GM04504 (cell line): Measurements from ENCODE around the gene SOX15.
"Not testable (repeated sequence)": the region's sequence is repeated elsewhere in the genome, so short reads cannot be mapped to it uniquely, and the experiment has no call there.

Source experiments
- DNase-seq: peaks from one replicate; pipeline ENCODE4 v3.0.0-alpha.2; 2012; ENCODE audit warnings: low read depth

The SOX15 gene

DNA sequence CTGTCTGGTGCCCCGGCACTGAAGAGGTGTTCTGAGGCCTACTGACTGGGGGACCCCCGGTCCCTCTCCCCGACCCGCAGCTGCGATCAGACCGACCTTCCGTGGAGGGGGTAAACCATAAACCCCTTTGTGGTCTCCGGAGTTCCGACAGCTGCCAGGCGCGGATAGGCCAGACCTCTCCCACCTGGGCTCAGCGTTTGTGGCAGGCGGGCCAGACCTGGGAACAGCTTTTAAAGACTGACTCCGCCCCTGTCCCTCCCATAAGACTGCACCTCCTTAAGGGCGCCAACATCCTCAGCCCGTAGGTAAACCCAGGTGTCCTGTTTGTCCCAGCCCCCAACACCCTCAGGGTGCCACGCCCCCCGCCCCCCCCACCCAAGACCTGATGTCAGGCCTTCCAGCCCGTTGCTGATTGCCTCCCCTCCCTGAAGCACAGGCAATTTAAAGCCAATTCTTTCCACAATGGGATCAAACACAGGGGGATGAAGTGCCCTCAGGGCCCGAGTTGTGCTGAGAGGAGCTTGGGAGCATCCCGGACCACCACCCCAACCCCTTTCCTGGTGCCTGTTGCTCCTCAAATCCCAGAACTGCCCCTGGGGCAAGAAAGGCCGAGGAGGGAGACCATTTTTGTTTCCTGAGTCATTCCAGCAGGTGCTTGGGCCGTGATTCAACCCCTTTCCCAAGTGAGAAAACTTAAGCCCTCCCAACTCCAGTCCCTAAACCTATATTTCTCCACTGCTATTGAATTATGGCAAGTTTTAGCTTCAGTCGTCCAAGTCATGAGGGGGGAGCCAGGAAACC is at the start of gene SOX15:
Gene SOX15 (minus strand): TSS at position 204 of the 801 bp plus-strand sequence. CDS start 418 bp downstream, outside the sequence.
- no peak for DNase-seq

- no peak for DNase-seq
These were observed 46.3 kb upstream of the SOX15 start for GRCh38 chr17:7636163-7636562.

- DNase-seq = no peak
These were observed 44.5 kb upstream of the SOX15 start for GRCh38 chr17:7634384-7634783.

GRCh38 chr17:7633093-7633492 is 43.2 kb upstream of the SOX15 start:
- DNase-seq = no peak

DNA sequence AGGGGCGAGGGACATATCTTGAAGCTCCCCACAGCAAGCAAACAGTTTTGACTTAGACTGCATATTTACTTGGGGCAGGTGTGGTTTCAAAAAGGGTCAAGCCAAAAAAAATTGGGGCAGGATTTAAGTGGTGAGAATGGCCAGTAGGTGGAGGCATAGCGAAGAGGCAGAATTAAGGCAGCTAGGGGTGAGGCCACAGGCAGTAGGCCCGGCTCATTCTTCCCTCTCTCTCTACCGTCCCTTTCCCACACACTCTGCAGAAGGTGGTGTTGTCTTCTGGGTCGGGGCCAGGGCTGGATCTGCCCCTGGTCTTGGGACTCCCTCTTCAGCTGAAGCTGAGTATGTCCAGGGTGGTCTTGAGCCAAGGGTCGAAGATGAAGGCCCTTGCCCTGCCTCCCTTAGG is 42.6 kb upstream of the SOX15 start:
- peak; percentile 15 for DNase-seq

DNA sequence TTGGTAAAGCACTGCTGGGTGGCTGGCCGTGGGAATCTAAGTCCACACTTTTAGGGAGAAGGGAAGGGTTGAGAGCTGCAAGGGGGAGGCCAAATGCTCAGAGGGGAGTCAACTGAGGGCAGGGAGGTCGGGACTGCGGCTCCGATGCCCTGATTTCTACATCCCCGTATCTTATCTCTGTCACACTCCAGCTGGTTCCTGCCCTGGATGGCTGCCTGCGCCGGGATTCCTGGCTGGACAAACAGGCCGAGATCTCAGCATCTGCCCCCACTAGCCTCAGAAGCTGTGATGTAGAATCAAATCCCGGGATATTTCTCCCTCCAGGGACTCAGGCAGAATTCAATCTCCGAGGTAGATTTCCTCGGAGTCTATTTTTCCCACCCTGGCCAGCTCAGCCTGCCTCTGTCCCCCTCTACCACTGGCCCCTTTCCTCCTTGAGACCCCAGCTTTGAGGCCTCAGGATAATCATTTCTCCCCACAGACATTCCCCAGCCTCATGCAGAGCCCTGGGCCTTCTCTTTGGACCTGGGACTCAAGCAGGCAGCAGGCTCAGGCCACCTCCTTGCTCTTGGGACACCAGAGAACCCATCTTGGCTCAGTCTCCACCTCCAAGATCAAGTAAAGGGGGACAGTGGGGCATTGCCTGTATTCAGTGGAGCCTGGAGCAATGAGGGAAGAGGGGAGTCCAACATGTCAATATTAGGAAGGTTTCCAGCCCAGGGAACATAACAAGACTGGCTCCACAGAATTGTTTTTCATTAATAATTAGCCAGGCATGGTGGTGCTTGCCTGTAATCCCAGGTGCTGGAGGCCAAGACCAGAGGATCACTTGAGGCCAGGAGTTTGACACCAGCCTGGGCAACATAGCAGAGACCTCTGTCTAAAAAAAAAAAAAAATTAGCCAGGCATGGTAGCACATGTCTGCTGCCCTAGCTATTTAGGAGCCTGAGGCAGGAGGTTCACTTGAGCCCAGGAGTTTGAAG is 41.8 kb upstream of the SOX15 start:
- DNase-seq = no peak

DNA sequence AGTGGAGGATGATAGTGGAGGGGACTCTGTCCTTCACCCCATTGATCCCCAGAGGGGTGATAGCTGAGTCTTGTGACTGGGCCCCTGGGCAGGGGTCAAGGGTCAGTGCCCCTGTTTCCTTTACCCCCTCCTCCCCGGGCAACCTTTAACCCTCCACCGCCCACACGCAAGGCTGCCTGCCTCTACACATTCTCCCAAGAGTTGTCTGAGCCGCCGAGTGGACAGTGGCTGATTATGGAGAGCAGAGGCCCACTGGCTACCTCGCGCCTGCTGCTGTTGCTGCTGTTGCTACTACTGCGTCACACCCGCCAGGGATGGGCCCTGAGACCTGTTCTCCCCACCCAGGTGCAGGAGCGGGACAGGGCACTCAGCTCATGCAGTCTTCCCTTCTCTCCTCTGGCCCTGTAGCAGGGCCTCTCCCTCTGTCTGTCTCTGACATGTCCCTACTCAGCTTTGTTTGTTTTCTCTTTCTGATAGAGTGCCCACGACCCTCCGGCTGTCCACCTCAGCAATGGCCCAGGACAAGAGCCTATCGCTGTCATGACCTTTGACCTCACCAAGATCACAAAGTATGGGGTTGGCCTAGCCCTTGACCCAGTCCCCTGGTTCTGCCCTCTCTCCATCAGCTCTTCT is 40.2 kb upstream of the SOX15 start, which contains the start of gene SHBG:
Gene SHBG (plus strand): TSS at position 197 of the 633 bp plus-strand sequence. CDS start 38 bp downstream, at position 235.
- DNase-seq = no peak

GRCh38 chr17:7627250-7628121 is 37.6 kb upstream of the SOX15 start, which contains the start of gene SAT2:
Gene SAT2, minus strand, starts transcription at chr17:7627821. Its CDS starts 186 bp downstream, at chr17:7627635.
- DNase-seq = peak; percentile 93

DNA sequence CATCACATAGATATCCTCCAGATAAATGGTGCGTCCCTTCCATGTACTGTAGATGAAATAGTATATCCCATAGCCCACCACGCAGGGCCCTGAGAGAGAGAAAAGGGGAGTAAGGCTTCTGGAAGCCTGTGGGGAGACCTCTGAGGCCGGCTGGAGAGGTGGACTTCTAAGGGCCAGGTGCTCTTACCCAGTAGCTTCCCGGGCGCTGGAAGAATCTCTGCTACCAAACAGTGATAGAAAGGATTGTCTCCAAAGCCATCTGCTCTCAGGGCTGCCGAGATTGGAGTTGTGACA is 37.0 kb upstream of the SOX15 start:
- peak; percentile 11 for DNase-seq

- no peak for DNase-seq
These were observed 36.4 kb upstream of the SOX15 start for GRCh38 chr17:7626307-7626706.

DNA sequence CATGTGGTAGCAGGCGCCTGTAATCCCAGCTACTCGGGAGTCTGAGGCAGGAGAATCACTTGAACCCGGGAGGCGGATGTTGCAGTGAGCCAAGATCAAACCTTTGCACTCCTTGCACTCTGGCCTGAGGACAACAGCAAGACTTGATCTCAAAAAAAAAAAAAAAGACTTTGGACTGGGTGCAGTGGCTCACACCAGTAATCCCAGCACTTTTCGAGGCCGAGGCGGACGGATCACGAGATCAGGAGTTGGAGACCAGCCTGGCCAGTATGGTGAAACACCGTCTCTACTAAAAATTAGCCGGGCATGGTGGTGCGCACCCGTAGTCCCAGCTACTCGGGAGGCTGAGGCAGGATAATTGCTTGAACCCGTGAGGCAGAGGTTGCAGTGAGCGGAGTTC is 35.9 kb upstream of the SOX15 start:
- not testable (repeated sequence) for DNase-seq

DNA sequence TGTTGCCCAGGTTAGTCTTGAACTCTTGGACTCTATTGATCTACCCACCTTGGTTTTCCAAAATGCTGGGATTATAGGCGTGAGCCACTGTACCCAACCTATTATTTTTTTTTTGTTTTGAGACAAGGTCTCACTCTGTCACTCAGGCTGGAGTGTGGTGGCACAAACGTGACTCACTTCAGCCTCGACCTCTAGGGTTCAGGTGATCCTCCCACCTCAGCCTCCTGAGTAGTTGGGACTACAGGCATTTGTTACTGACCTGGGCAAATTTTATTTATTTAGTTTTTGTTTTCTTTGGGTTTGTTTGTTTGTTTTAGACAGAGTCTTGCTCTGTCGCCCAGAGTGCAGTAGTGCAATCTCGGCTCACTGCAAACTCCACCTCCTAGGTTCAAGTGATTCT is 33.8 kb upstream of the SOX15 start:
- DNase-seq = no peak

DNA sequence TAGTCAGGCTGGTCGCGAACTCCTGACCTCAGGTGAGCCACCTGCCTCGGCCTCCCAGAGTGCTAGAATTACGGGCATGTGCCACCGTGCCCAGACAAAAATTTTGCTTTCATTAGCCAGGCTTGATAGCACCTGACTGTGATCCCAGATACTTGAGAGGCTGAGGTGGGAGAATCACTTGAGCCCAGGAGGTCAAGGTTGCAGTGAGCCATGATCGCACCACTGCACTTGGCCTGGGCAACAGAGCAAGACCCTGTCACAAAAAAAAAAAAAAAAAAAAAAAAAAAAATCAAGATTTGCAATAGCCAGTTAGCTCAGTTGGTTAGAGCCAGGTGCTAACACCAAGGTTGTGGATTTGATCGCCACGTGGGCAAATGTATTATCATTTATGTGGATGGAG is 30.9 kb upstream of the SOX15 start:
- no peak for DNase-seq

DNA sequence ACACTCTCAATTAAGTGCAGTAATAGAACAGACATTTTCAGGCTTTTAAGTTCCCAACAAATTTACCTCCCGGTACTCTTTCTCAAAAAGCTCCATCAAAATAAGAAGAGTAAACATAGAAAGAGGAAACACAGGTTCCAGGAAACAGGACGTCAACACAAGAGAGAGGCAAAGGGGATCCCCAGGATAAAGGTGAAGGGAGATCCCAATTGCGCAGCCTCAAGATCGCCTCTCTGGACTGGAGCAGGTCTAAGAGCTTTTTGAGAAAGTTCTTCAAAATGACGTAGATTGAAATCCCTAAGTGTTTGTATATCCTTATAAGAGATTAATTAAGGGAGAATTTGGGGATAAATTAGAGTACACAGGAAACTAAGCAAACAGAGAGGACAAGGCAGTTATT is 28.7 kb upstream of the SOX15 start:
- no peak for DNase-seq

GRCh38 chr17:7615265-7615747 is 25.4 kb upstream of the SOX15 start:
- no peak for DNase-seq

GRCh38 chr17:7614425-7615264 is 24.8 kb upstream of the SOX15 start, which contains the start of gene FXR2:
Gene FXR2, minus strand, starts transcription at chr17:7614897. Its CDS starts 365 bp downstream, at chr17:7614532.
- peak; percentile 100 for DNase-seq

GRCh38 chr17:7613769-7614424 is 24.0 kb upstream of the SOX15 start:
- peak; percentile 14 for DNase-seq

DNA sequence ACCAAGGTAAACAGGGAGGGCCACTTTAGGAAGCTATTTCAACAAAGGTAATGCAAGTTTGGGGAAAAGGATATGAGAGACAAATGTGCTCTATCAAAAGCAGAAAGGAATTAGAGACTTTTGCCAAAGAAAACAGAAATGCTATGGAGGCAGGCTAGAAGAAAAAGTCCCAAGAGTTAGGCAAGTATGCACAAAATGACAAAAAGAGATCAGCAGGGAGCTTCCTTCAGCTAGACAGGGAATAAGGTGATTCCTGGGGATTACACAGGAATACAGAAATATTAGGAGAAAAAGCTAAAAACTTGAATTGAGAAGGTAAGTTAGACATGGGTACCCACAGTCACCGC is 22.4 kb upstream of the SOX15 start:
- DNase-seq = no peak

- no peak for DNase-seq
These were observed 21.9 kb upstream of the SOX15 start for GRCh38 chr17:7611635-7612293.
